A549 (cell line): ENCODE data around the gene IL2.

Experiments used
- EP300 ChIP-seq, 2 experiments: fragments of >200 bp; sonication (Bioruptor Twin); formaldehyde crosslinking; IDR thresholded peaks; 2 replicates in 1 of 2; 3 replicates in 1 of 2; pipeline ENCODE4 v1.6.1; 2016 to 2017
- GATA3 ChIP-seq: IDR thresholded peaks from 2 replicates; pipeline ENCODE4 v1.6.1; 2012; ENCODE audit warnings: borderline replicate concordance
- NR3C1 ChIP-seq: fragments of >200 bp; sonication (Bioruptor Twin); formaldehyde crosslinking; IDR thresholded peaks from 3 replicates; pipeline ENCODE4 v1.6.1; 2017
- POLR2A ChIP-seq: IDR thresholded peaks from 2 replicates; pipeline ENCODE4 v1.6.1; 2012; ENCODE audit warnings: mild to moderate bottlenecking, low read length
- RAD21 ChIP-seq, 2 experiments: fragments of >200 bp in 1 of 2; sonication (Bioruptor Twin) in 1 of 2; formaldehyde crosslinking in 1 of 2; IDR thresholded peaks in 1 of 2; conservative IDR thresholded peaks in 1 of 2; 2 replicates in 1 of 2; 3 replicates in 1 of 2; pipeline ENCODE4 v1.6.1; 2012 to 2018; ENCODE audit warnings: inconsistent platforms in 1 of 2
- ZFP36 ChIP-seq: fragments of 450-650 bp; IDR thresholded peaks from 2 replicates; pipeline ENCODE4 v1.6.1; 2014; ENCODE audit warnings: borderline replicate concordance; ENCODE audit not compliant: partially characterized antibody
- TF ChIP-seq, protein P1 (sequence below): fragments of >200 bp; sonication (Bioruptor Twin); formaldehyde crosslinking; IDR thresholded peaks from 3 replicates; pipeline ENCODE4 v1.5.1; 2016
- TF ChIP-seq, protein P2 (sequence below): fragments of 450-650 bp; IDR thresholded peaks from 2 replicates; pipeline ENCODE4 v1.6.1; 2014; ENCODE audit warnings: antibody characterized with exemption
- TF ChIP-seq, protein P3 (sequence below): fragments of 150-350 bp; IDR thresholded peaks from 2 replicates; pipeline ENCODE4 v1.6.1; 2014; ENCODE audit warnings: low read depth, mild to moderate bottlenecking, low read length

GRCh38 chr4:122503214-122503613, 46.7 kb upstream of the IL2 start:
- TF ChIP-seq, protein P1, sequence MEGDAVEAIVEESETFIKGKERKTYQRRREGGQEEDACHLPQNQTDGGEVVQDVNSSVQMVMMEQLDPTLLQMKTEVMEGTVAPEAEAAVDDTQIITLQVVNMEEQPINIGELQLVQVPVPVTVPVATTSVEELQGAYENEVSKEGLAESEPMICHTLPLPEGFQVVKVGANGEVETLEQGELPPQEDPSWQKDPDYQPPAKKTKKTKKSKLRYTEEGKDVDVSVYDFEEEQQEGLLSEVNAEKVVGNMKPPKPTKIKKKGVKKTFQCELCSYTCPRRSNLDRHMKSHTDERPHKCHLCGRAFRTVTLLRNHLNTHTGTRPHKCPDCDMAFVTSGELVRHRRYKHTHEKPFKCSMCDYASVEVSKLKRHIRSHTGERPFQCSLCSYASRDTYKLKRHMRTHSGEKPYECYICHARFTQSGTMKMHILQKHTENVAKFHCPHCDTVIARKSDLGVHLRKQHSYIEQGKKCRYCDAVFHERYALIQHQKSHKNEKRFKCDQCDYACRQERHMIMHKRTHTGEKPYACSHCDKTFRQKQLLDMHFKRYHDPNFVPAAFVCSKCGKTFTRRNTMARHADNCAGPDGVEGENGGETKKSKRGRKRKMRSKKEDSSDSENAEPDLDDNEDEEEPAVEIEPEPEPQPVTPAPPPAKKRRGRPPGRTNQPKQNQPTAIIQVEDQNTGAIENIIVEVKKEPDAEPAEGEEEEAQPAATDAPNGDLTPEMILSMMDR = no peak
- TF ChIP-seq, protein P2, sequence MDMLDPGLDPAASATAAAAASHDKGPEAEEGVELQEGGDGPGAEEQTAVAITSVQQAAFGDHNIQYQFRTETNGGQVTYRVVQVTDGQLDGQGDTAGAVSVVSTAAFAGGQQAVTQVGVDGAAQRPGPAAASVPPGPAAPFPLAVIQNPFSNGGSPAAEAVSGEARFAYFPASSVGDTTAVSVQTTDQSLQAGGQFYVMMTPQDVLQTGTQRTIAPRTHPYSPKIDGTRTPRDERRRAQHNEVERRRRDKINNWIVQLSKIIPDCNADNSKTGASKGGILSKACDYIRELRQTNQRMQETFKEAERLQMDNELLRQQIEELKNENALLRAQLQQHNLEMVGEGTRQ = no peak
- TF ChIP-seq, protein P3, sequence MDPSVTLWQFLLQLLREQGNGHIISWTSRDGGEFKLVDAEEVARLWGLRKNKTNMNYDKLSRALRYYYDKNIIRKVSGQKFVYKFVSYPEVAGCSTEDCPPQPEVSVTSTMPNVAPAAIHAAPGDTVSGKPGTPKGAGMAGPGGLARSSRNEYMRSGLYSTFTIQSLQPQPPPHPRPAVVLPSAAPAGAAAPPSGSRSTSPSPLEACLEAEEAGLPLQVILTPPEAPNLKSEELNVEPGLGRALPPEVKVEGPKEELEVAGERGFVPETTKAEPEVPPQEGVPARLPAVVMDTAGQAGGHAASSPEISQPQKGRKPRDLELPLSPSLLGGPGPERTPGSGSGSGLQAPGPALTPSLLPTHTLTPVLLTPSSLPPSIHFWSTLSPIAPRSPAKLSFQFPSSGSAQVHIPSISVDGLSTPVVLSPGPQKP = no peak
- TF ChIP-seq ZFP36 = no peak
- no peak for TF ChIP-seq POLR2A
- no peak for TF ChIP-seq EP300 (IDR thresholded peaks at IDR 0.05)
- no peak for TF ChIP-seq RAD21 (conservative IDR thresholded peaks at IDR 0.05 in 1 of 2, IDR thresholded peaks at IDR 0.05 in 1 of 2)
- no peak for TF ChIP-seq NR3C1
- no peak for TF ChIP-seq GATA3
